HepG2 (cell line): ENCODE measurements around the gene PROX2. TPM values are rescaled to one million over a fixed set of nuclear protein-coding genes. Genes with fewer than 3 reads are reported as not detected.
A peak's percentile ranks its signal among the peaks of the same experiment; 100 is the strongest.

Experiments
- CCAR2 ChIP-seq: fragments of 200-400 bp; formaldehyde crosslinking; optimal IDR thresholded peaks from 2 replicates; pipeline ENCODE3; 2018; ENCODE audit warnings: low read depth, mild to moderate bottlenecking, low read length, moderate library complexity
- CSRNP1 ChIP-seq: sonication (generic); formaldehyde crosslinking; IDR thresholded peaks from 2 replicates; pipeline ENCODE4 v1.8.1; 2023; ENCODE audit warnings: mild to moderate bottlenecking, missing genetic modification reagents
- FIP1L1 ChIP-seq: fragments of 200-400 bp; formaldehyde crosslinking; IDR thresholded peaks from 2 replicates; pipeline ENCODE4 v1.6.1; 2018; ENCODE audit warnings: low read depth, mild to moderate bottlenecking, low read length, moderate library complexity, borderline replicate concordance; ENCODE audit not compliant: insufficient read depth
- GATAD2A ChIP-seq: IDR thresholded peaks from 2 replicates; pipeline ENCODE4 v1.6.1; 2016
- HNF1B ChIP-seq: sonication (generic); formaldehyde crosslinking; IDR thresholded peaks from 2 replicates; pipeline ENCODE4 v1.5.1; 2020; ENCODE audit warnings: mild to moderate bottlenecking, moderate library complexity, missing genetic modification reagents
- PLSCR1 ChIP-seq: sonication (generic); formaldehyde crosslinking; IDR thresholded peaks from 2 replicates; pipeline ENCODE4 v1.5.0; 2020; ENCODE audit warnings: missing genetic modification reagents, mild to moderate bottlenecking, borderline replicate concordance
- RBM39 ChIP-seq: fragments of 200-400 bp; formaldehyde crosslinking; IDR thresholded peaks from one replicate; pipeline ENCODE4 v1.6.1; 2018; ENCODE audit warnings: antibody characterized with exemption, mild to moderate bottlenecking, low read depth, low read length; ENCODE audit not compliant: poor library complexity, severe bottlenecking
- STAG1 ChIP-seq: sonication (generic); formaldehyde crosslinking; IDR thresholded peaks from 2 replicates; pipeline ENCODE4 v1.4.0; 2020; ENCODE audit warnings: missing genetic modification reagents
- SUZ12 ChIP-seq: fragments of 150-350 bp; IDR thresholded peaks from 2 replicates; pipeline ENCODE4 v1.6.1; 2014; ENCODE audit warnings: low read depth, low read length
- TBX3 ChIP-seq: fragments of 450-650 bp; IDR thresholded peaks from 2 replicates; pipeline ENCODE4 v1.6.1; 2017; ENCODE audit warnings: antibody characterized with exemption, mild to moderate bottlenecking, inconsistent platforms, borderline replicate concordance
- TIGD3 ChIP-seq: sonication (generic); formaldehyde crosslinking; IDR thresholded peaks from 2 replicates; pipeline ENCODE4 v1.5.1; 2020; ENCODE audit warnings: mild to moderate bottlenecking, missing genetic modification reagents, borderline replicate concordance
- TRAFD1 ChIP-seq: sonication (generic); formaldehyde crosslinking; IDR thresholded peaks from 2 replicates; pipeline ENCODE4 v1.5.1; 2020; ENCODE audit warnings: missing genetic modification reagents, mild to moderate bottlenecking, borderline replicate concordance
- ZKSCAN5 ChIP-seq: sonication (generic); formaldehyde crosslinking; IDR thresholded peaks from 2 replicates; pipeline ENCODE4 v1.5.1; 2020; ENCODE audit warnings: mild to moderate bottlenecking, missing genetic modification reagents
- ZNF329 ChIP-seq: sonication (generic); formaldehyde crosslinking; IDR thresholded peaks from 2 replicates; pipeline ENCODE4 v1.9.0; 2021; ENCODE audit warnings: low read depth, mild to moderate bottlenecking, missing genetic modification reagents
- ZNF598 ChIP-seq: sonication (generic); formaldehyde crosslinking; IDR thresholded peaks from 2 replicates; pipeline ENCODE4 v1.5.1; 2020; ENCODE audit warnings: mild to moderate bottlenecking, missing genetic modification reagents, borderline replicate concordance
- ZNF770 ChIP-seq: sonication (generic); formaldehyde crosslinking; IDR thresholded peaks from 2 replicates; pipeline ENCODE4 v1.5.0; 2020; ENCODE audit warnings: mild to moderate bottlenecking, missing genetic modification reagents
- ZNF784 ChIP-seq: sonication (generic); formaldehyde crosslinking; IDR thresholded peaks from 2 replicates; pipeline ENCODE4 v1.5.1; 2020; ENCODE audit warnings: missing genetic modification reagents, mild to moderate bottlenecking, borderline replicate concordance
- polyA plus RNA-seq, 8 experiments: library from polyadenylated mRNA; depleted of rRNA in 3 of 8; stranded (reverse) in 7 of 8; unstranded in 1 of 8; fragments of >200 nt; fragmentation: Illumina TruSeq in 4 of 8; extraction: Trizol in 4 of 8; gene quantifications; 2 replicates each; pipeline versions ENCODE4 v1.2.1 to v1.2.3, GENCODE V29; 2011 to 2016; ENCODE audit warnings: low read depth in 4 of 8, missing spikeins in 1 of 8, mixed read lengths in 1 of 8; ENCODE audit not compliant: insufficient read depth in 1 of 8
- total RNA-seq, 5 experiments: library from RNA; depleted of rRNA; stranded (reverse); fragments of >200 nt; fragmentation: Illumina TruSeq; extraction: Trizol; gene quantifications; 2 replicates each; pipeline ENCODE4 v1.2.3, GENCODE V29; 2016; ENCODE audit warnings: low read depth in 1 of 5

The PROX2 gene
- total and polyA plus RNA-seq, 2 of the 13 experiments (the other 11 are each of a cell fraction or from before 2014, with no cell fraction given) = not detected

GRCh38 chr14:74898694-74899093 is 22.7 kb upstream of the PROX2 start (continued):
- TF ChIP-seq PLSCR1 (CRISPR knock-in tag) = no peak
- no peak for TF ChIP-seq TBX3
- no peak for TF ChIP-seq ZNF329 (CRISPR knock-in tag)
- no peak for TF ChIP-seq TIGD3 (CRISPR knock-in tag)
- no peak for TF ChIP-seq STAG1 (CRISPR knock-in tag)
- no peak for TF ChIP-seq CSRNP1 (CRISPR knock-in tag)
- TF ChIP-seq ZKSCAN5 (CRISPR knock-in tag) = no peak
- TF ChIP-seq FIP1L1 = no peak
- TF ChIP-seq ZNF770 (CRISPR knock-in tag) = peak; percentile 50; the same call in 1 of the 2 replicates
- TF ChIP-seq CCAR2 = peak; percentile 45
- no peak for TF ChIP-seq SUZ12
- TF ChIP-seq ZNF784 (CRISPR knock-in tag) = peak; percentile 93; the same call in 1 of the 2 replicates
- TF ChIP-seq ZNF598 (CRISPR knock-in tag) = 0 out of 2 replicates have a peak, but pooled peaks have one; percentile 23
- TF ChIP-seq RBM39 = no peak
- TF ChIP-seq TRAFD1 = no peak
- TF ChIP-seq GATAD2A (CRISPR knock-in tag) = peak; percentile 91
- peak; percentile 87 for TF ChIP-seq HNF1B
